Upper lobe of left lung (tissue), 6 donors: ENCODE data around the gene TRPM7. TPM values are rescaled to one million over a fixed set of nuclear protein-coding genes. Genes with fewer than 3 reads are reported as not detected.

Source experiments
- ATAC-seq, 2 donors: fragments of 200-7000 bp; cut with Tn5 transposase; one replicate each; pipeline ENCODE4 v1.9.1; 2022; ENCODE audit warnings: mild to moderate bottlenecking in 2 of 2, moderate library complexity in 2 of 2; ENCODE audit not compliant: low FRiP score in 2 of 2
- DNase-seq, 2 donors: peaks; one replicate each; pipeline ENCODE4 v3.0.0-alpha.2; 2019 to 2020
- H3K27ac ChIP-seq, 4 donors: fragments of 200-600 bp; sonication (generic); one replicate each; pipeline ENCODE4 v1.5.1; 2016 to 2019
- H3K27me3 ChIP-seq, 4 donors: fragments of 200-600 bp; sonication (generic); one replicate each; pipeline ENCODE4 v1.5.1; 2017 to 2019
- H3K36me3 ChIP-seq, 4 donors: fragments of 200-600 bp; sonication (generic); one replicate each; pipeline ENCODE4 v1.5.1; 2016 to 2019
- H3K4me1 ChIP-seq, 4 donors: fragments of 200-600 bp; sonication (generic); one replicate each; pipeline ENCODE4 v1.5.1; 2018 to 2019
- H3K4me3 ChIP-seq, 4 donors: fragments of 200-600 bp; sonication (generic); one replicate each; pipeline ENCODE4 v1.5.1; 2017 to 2019; ENCODE audit warnings: mild to moderate bottlenecking in 2 of 4, moderate library complexity in 1 of 4
- H3K9me3 ChIP-seq, 4 donors: fragments of 200-600 bp; sonication (generic); one replicate each; pipeline ENCODE4 v1.5.1; 2018 to 2019
- EP300 ChIP-seq, 4 donors: sonication (generic); formaldehyde crosslinking; IDR thresholded peaks; one replicate each; pipeline ENCODE4 v1.5.1; 2017; ENCODE audit warnings: antibody characterized with exemption in 4 of 4, control low read depth in 2 of 4
- POLR2A ChIP-seq, 4 donors: fragments of 450-650 bp; IDR thresholded peaks; one replicate each; pipeline ENCODE4 v1.5.1; 2016 to 2017; ENCODE audit warnings: antibody characterized with exemption in 4 of 4, mild to moderate bottlenecking in 2 of 4
- POLR2AphosphoS5 ChIP-seq, 2 donors: sonication (generic); formaldehyde crosslinking; IDR thresholded peaks; one replicate each; pipeline ENCODE4 v1.5.1; 2017; ENCODE audit warnings: antibody characterized with exemption in 2 of 2
- WGBS, 2 donors: methylation state at CpG; one replicate each; pipeline ENCODE4 v1.1.5; 2017 to 2018; 5-methylcytosine and 5-hydroxymethylcytosine counted together
- total RNA-seq, 6 donors: library from RNA; depleted of rRNA in 4 of 6; stranded (reverse); fragments of >200 nt in 4 of 6; gene quantifications; one replicate each; pipeline versions ENCODE4 v1.1.0 to v1.2.1, GENCODE V29; 2016 to 2021
- TF ChIP-seq, protein P1 (sequence below), 6 experiments: fragments of 450-650 bp in 4 of 6; fragments of 200-600 bp in 2 of 6; sonication (generic) in 2 of 6; IDR thresholded peaks; one replicate each; pipeline ENCODE4 v1.5.1; 2016 to 2019; ENCODE audit warnings: antibody characterized with exemption in 6 of 6
- donor health status: DM: no; HTN: no; CAD: no; lungs with moderate emphysema.
- donor health status: DM: no; HTN: yes; CAD: no; lungs with severe emphysema.

The TRPM7 gene
- total RNA-seq = 10 to 100 TPM; 31.4 to 74.3 (median 37.3) TPM

DNA sequence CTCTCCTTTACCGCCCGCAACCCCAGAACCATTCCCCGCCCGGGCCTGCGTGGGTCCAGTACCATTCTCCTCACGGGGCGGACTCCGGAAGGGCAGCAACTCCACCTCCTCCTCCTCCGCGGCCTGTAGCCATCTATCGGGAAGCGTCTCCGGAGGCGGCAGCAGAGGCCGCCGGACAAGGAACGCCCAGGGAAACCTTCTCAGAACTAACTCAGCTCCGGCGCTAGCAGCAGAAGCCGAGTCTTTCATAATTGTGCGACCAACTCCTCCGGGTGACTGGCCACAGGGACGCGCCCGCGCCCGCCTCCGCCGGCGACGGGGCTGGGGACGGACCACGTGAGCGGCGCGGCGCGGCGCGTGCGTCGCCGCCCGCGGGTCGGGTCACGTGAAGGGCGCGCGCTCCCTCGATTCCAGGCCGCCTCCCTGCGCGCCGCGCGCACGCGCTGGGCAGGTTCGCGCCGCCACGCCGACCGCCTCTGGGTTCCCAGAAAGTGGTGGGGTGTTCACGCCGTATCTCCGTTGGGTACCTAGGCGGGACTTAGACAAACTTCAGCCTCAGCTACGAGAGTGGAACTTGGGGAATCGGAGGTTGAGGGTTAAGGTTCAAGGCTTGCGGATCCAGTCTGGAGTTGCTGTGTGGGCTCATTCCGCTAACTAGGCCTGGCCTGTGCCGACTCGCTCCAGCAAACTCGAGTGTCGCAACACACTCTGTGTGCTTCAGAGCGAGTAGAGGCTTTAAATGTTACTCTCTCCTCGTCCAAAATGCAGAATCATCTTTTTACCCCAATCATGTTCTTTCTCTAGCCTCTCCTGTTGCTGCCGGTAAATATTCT, at the start of gene TRPM7:
Gene TRPM7 (minus strand): TSS at position 329 of the 833 bp plus-strand sequence. CDS start 264 bp downstream, at position 65.
- Histone ChIP-seq H3K9me3 (no peaks in the 10 kb centered on the region), H3K4me3 (peak within 1 kb of the TSS; percentile 77 to 96 (median 87)), H3K27me3 (no peaks in the 10 kb centered on the region), H3K36me3 (peaks cover 0 to 9% (median 1%) of the 10 kb centered on the region in 4 donors), H3K4me1 (peaks cover 21 to 44% (median 32%) of the 10 kb centered on the region in 4 donors), H3K27ac (peak within 1 kb of the TSS; percentile 92 to 97 (median 94))
- TF ChIP-seq POLR2A (IDR thresholded peaks at IDR 0.05) (peak in 3 of 4 donors; percentile 81 to 90 (median 86)), POLR2AphosphoS5 (IDR thresholded peaks at IDR 0.05) (peak; percentile 80 to 83), EP300 (IDR thresholded peaks at IDR 0.05) (no peak)
- TF ChIP-seq, protein P1, sequence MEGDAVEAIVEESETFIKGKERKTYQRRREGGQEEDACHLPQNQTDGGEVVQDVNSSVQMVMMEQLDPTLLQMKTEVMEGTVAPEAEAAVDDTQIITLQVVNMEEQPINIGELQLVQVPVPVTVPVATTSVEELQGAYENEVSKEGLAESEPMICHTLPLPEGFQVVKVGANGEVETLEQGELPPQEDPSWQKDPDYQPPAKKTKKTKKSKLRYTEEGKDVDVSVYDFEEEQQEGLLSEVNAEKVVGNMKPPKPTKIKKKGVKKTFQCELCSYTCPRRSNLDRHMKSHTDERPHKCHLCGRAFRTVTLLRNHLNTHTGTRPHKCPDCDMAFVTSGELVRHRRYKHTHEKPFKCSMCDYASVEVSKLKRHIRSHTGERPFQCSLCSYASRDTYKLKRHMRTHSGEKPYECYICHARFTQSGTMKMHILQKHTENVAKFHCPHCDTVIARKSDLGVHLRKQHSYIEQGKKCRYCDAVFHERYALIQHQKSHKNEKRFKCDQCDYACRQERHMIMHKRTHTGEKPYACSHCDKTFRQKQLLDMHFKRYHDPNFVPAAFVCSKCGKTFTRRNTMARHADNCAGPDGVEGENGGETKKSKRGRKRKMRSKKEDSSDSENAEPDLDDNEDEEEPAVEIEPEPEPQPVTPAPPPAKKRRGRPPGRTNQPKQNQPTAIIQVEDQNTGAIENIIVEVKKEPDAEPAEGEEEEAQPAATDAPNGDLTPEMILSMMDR (IDR thresholded peaks at IDR 0.05) = peak in 2 of 6 experiments; percentile 25 to 31
- ATAC-seq (peak; percentile 94 to 98), DNase-seq (peak; percentile 87 to 99)
- WGBS, 2 donors = 0% methylated on average over 27 to 31 of the region's 80 CpGs

GRCh38 chr15:50735156-50735555, 48.6 kb upstream of the TRPM7 start:
- no peak for TF ChIP-seq EP300 (IDR thresholded peaks at IDR 0.05)
- TF ChIP-seq POLR2A (IDR thresholded peaks at IDR 0.05) = no peak
- TF ChIP-seq POLR2AphosphoS5 (IDR thresholded peaks at IDR 0.05) = no peak
- TF ChIP-seq, protein P1 (IDR thresholded peaks at IDR 0.05) = no peak
- DNase-seq = no peak
- WGBS, 2 donors = 82 to 87% methylated on average over 4 of the region's 4 CpGs

DNA sequence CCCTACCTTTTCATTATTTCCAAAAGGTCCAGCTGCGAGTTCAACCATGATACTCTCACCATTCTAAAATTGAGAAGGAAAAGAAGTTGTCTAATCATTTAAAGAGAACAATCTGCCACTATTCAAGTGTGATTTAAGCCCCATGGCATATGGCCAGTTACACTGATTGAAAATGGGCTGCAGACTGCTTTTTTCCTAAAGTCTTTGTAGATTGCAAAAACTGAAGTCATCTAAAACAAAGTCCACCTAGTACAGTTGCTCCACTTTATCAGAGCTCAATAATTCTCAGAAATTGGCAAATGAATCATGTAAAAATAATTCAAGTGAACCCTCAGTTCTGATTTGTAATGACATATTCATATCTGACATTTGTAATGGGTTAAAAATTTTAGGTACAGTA, 39.7 kb upstream of the TRPM7 start:
- no peak for DNase-seq

More at GRCh38 chr15:50735156-50735555, 48.6 kb upstream of the TRPM7 start:
- no peak for ATAC-seq
- Histone ChIP-seq H3K27ac (no peak overlapping the region), H3K4me1 (no peaks in the 10 kb centered on the region), H3K36me3 (peaks cover 11 to 98% (median 51%) of the 10 kb centered on the region in 4 donors), H3K9me3 (no peaks in the 10 kb centered on the region), H3K4me3 (no peak overlapping the region), H3K27me3 (no peaks in the 10 kb centered on the region)

GRCh38 chr15:50718700-50719125, 32.1 kb upstream of the TRPM7 start:
- Histone ChIP-seq H3K36me3 (peaks cover 7 to 67% (median 35%) of the 10 kb centered on the region in 4 donors), H3K27ac (no peak overlapping the region), H3K27me3 (no peaks in the 10 kb centered on the region), H3K9me3 (no peaks in the 10 kb centered on the region), H3K4me3 (no peak overlapping the region), H3K4me1 (peaks cover 0 to 3% (median 0%) of the 10 kb centered on the region in 4 donors)
- 79 to 84% methylated on average over 1 of the region's 1 CpG for WGBS, 2 donors
- DNase-seq (no peak), ATAC-seq (no peak)
- TF ChIP-seq EP300 (IDR thresholded peaks at IDR 0.05) (no peak), POLR2A (IDR thresholded peaks at IDR 0.05) (no peak), POLR2AphosphoS5 (IDR thresholded peaks at IDR 0.05) (no peak)
- TF ChIP-seq, protein P1 (IDR thresholded peaks at IDR 0.05) = no peak

More for the DNA sequence above, 39.7 kb upstream of the TRPM7 start:
- TF ChIP-seq, protein P1 (IDR thresholded peaks at IDR 0.05) = no peak
- TF ChIP-seq POLR2AphosphoS5 (IDR thresholded peaks at IDR 0.05) (no peak), EP300 (IDR thresholded peaks at IDR 0.05) (no peak), POLR2A (IDR thresholded peaks at IDR 0.05) (no peak)
- no peaks in the 10 kb centered on the region for H3K4me1 ChIP-seq
- no peak overlapping the region for H3K27ac ChIP-seq
- H3K36me3 ChIP-seq = peaks cover 8 to 89% (median 32%) of the 10 kb centered on the region in 4 donors
- no peak for ATAC-seq
- no peak overlapping the region for H3K4me3 ChIP-seq
- 95 to 96% methylated on average over 1 of the region's 1 CpG for WGBS, 2 donors
- no peaks in the 10 kb centered on the region for H3K27me3 ChIP-seq
- H3K9me3 ChIP-seq = no peaks in the 10 kb centered on the region
